Neural progenitor cell (in vitro differentiated cells): Measurements from ENCODE around the gene VAPB. TPM values are rescaled to one million over a fixed set of nuclear protein-coding genes. Genes with fewer than 3 reads are reported as not detected.

ENCODE experiments used
- DNase-seq: peaks from one replicate; pipeline ENCODE4 v3.0.0-alpha.2; 2016; ENCODE audit warnings: low spot score
- H2AFZ ChIP-seq: fragments of 200-600 bp; sonication (generic); replicated peaks from 2 replicates; pipeline ENCODE4 v1.6.1; 2016; ENCODE audit warnings: antibody characterized with exemption
- H3F3A ChIP-seq: fragments of 200-600 bp; sonication (generic); 2 replicates; pipeline ENCODE4 v1.6.1; 2016; ENCODE audit warnings: antibody characterized with exemption, low read depth
- H3K27ac ChIP-seq: fragments of 200-600 bp; sonication (generic); 2 replicates; pipeline ENCODE4 v1.5.1; 2016; ENCODE audit warnings: mild to moderate bottlenecking
- H3K27me3 ChIP-seq: fragments of 200-600 bp; sonication (generic); 2 replicates; pipeline ENCODE4 v1.6.1; 2016; ENCODE audit warnings: mild to moderate bottlenecking, moderate library complexity
- H3K36me3 ChIP-seq: fragments of 200-600 bp; sonication (generic); 2 replicates; pipeline ENCODE4 v1.5.1; 2016
- H3K4me1 ChIP-seq: fragments of 200-600 bp; sonication (generic); 2 replicates; pipeline ENCODE4 v1.6.1; 2016; ENCODE audit warnings: mixed run types
- H3K4me2 ChIP-seq: fragments of 200-600 bp; sonication (generic); 2 replicates; pipeline ENCODE4 v1.6.1; 2016
- H3K4me3 ChIP-seq: fragments of 200-600 bp; sonication (generic); 2 replicates; pipeline ENCODE4 v1.5.1; 2016
- H3K79me2 ChIP-seq: fragments of 200-600 bp; sonication (generic); 2 replicates; pipeline ENCODE4 v1.6.1; 2016; ENCODE audit warnings: low read depth
- H3K9ac ChIP-seq: fragments of 200-600 bp; sonication (generic); 2 replicates; pipeline ENCODE4 v1.6.1; 2016
- H3K9me3 ChIP-seq: fragments of 200-600 bp; sonication (generic); 2 replicates; pipeline ENCODE4 v1.5.1; 2016; ENCODE audit warnings: low read depth
- H4K20me1 ChIP-seq: fragments of 200-600 bp; sonication (generic); 2 replicates; pipeline ENCODE4 v1.6.1; 2016; ENCODE audit warnings: low read depth
- H3K27ac Mint-ChIP-seq: 3 replicates; pipeline ENCODE4 v1.8.0; 2021; ENCODE audit warnings: mixed read lengths
- H3K27me3 Mint-ChIP-seq: 2 replicates; pipeline ENCODE4 v1.8.0; 2022; ENCODE audit warnings: low read depth, mild to moderate bottlenecking, inconsistent platforms, moderate library complexity, mixed read lengths; ENCODE audit not compliant: insufficient read depth
- H3K36me3 Mint-ChIP-seq: 3 replicates; pipeline ENCODE4 v1.8.0; 2021; ENCODE audit warnings: mixed read lengths
- H3K4me1 Mint-ChIP-seq: 3 replicates; pipeline ENCODE4 v1.8.0; 2021; ENCODE audit warnings: mixed read lengths
- H3K4me3 Mint-ChIP-seq: 3 replicates; pipeline ENCODE4 v1.8.0; 2021; ENCODE audit warnings: mild to moderate bottlenecking, moderate library complexity, mixed read lengths
- H3K9me3 Mint-ChIP-seq: 3 replicates; pipeline ENCODE4 v1.8.0; 2020; ENCODE audit warnings: mixed read lengths
- CTCF ChIP-seq: fragments of 200-600 bp; sonication (generic); IDR thresholded peaks from 2 replicates; pipeline ENCODE4 v1.5.1; 2017; ENCODE audit warnings: antibody characterized with exemption, mild to moderate bottlenecking
- EZH2 ChIP-seq: fragments of 200-600 bp; sonication (generic); IDR thresholded peaks from 2 replicates; pipeline ENCODE4 v1.6.1; 2017; ENCODE audit warnings: antibody characterized with exemption, mild to moderate bottlenecking, moderate library complexity
- EZH2phosphoT487 ChIP-seq: fragments of 200-600 bp; sonication (generic); IDR thresholded peaks from 2 replicates; pipeline ENCODE4 v1.6.1; 2017; ENCODE audit warnings: antibody characterized with exemption
- total RNA-seq: library from RNA; depleted of rRNA; stranded (reverse); fragments of >200 nt; gene quantifications from 2 replicates; pipeline ENCODE4 v1.2.3, GENCODE V29; 2015; ENCODE audit warnings: low replicate concordance

The VAPB gene
- total RNA-seq, 1 donor from 2014 or later: 31.9 TPM

- no peaks in the 10 kb centered on the region for H3F3A ChIP-seq
- no peaks in the 10 kb centered on the region for H3K9me3 ChIP-seq
- no peak overlapping the region for H3K27ac ChIP-seq
- no peak overlapping the region for H3K4me2 ChIP-seq
- Mint-ChIP-seq H3K27me3 (no peaks in the 10 kb centered on the region), H3K4me3 (no peak overlapping the region), H3K27ac (no peak overlapping the region), H3K9me3 (peaks cover 11% of the 10 kb centered on the region), H3K4me1 (no peaks in the 10 kb centered on the region), H3K36me3 (peaks cover 23% of the 10 kb centered on the region)
- H3K36me3 ChIP-seq: no peaks in the 10 kb centered on the region
- H4K20me1 ChIP-seq: peaks cover 91% of the 10 kb centered on the region
- no peak overlapping the region for H2AFZ ChIP-seq
- H3K27me3 ChIP-seq: no peaks in the 10 kb centered on the region
- H3K9ac ChIP-seq: no peak overlapping the region
- no peak for DNase-seq
- no peak overlapping the region for H3K4me3 ChIP-seq
- H3K79me2 ChIP-seq: peaks cover 100% of the 10 kb centered on the region
- TF ChIP-seq EZH2phosphoT487: no peak
- TF ChIP-seq CTCF: no peak
- TF ChIP-seq EZH2: no peak
- H3K4me1 ChIP-seq: peaks cover 5% of the 10 kb centered on the region
These were observed 13.3 kb downstream of the VAPB start for GRCh38 chr20:58402305-58402704.

- no peaks in the 10 kb centered on the region for H3K4me1 Mint-ChIP-seq
- no peaks in the 10 kb centered on the region for H3K9me3 ChIP-seq
- no peak overlapping the region for H3K27ac Mint-ChIP-seq
- peaks cover 11% of the 10 kb centered on the region for H3K9me3 Mint-ChIP-seq
- H3K27me3 ChIP-seq: no peaks in the 10 kb centered on the region
- H3K27ac ChIP-seq: no peak overlapping the region
- H3K27me3 Mint-ChIP-seq: no peaks in the 10 kb centered on the region
- H3K4me3 Mint-ChIP-seq: no peak overlapping the region
- DNase-seq: no peak
- no peak overlapping the region for H3K9ac ChIP-seq
- peaks cover 9% of the 10 kb centered on the region for H3K4me1 ChIP-seq
- TF ChIP-seq EZH2: no peak
- H3F3A ChIP-seq: peaks cover 3% of the 10 kb centered on the region
- peaks cover 18% of the 10 kb centered on the region for H3K36me3 Mint-ChIP-seq
- H4K20me1 ChIP-seq: peaks cover 95% of the 10 kb centered on the region
- H3K36me3 ChIP-seq: no peaks in the 10 kb centered on the region
- H3K4me3 ChIP-seq: no peak overlapping the region
- H3K79me2 ChIP-seq: peaks cover 100% of the 10 kb centered on the region
- no peak overlapping the region for H2AFZ ChIP-seq
- H3K4me2 ChIP-seq: no peak overlapping the region
These were observed 13.8 kb downstream of the VAPB start for GRCh38 chr20:58402827-58403226.

GRCh38 chr20:58403272-58403671, 14.2 kb downstream of the VAPB start:
- peaks cover 7% of the 10 kb centered on the region for H3F3A ChIP-seq
- no peak overlapping the region for H3K4me3 ChIP-seq
- no peaks in the 10 kb centered on the region for H3K27me3 ChIP-seq
- no peak overlapping the region for H3K27ac ChIP-seq
- H3K4me1 ChIP-seq: peaks cover 13% of the 10 kb centered on the region
- TF ChIP-seq EZH2phosphoT487 (no peak), EZH2 (no peak), CTCF (no peak)
- Mint-ChIP-seq H3K27me3 (no peaks in the 10 kb centered on the region), H3K27ac (no peak overlapping the region), H3K9me3 (peaks cover 7% of the 10 kb centered on the region), H3K4me1 (no peaks in the 10 kb centered on the region), H3K36me3 (peaks cover 16% of the 10 kb centered on the region), H3K4me3 (no peak overlapping the region)
- no peak overlapping the region for H2AFZ ChIP-seq
- peaks cover 95% of the 10 kb centered on the region for H4K20me1 ChIP-seq
- no peaks in the 10 kb centered on the region for H3K36me3 ChIP-seq
- no peak for DNase-seq
- H3K79me2 ChIP-seq: peaks cover 100% of the 10 kb centered on the region
- no peaks in the 10 kb centered on the region for H3K9me3 ChIP-seq
- H3K9ac ChIP-seq: no peak overlapping the region
- H3K4me2 ChIP-seq: no peak overlapping the region

GRCh38 chr20:58405504-58406291, 16.7 kb downstream of the VAPB start:
- H3K4me3 Mint-ChIP-seq: no peak overlapping the region
- no peak overlapping the region for H3K27ac Mint-ChIP-seq
- peaks cover 7% of the 10 kb centered on the region for H3F3A ChIP-seq
- peaks cover 2% of the 10 kb centered on the region for H3K9me3 Mint-ChIP-seq
- peaks cover 2% of the 10 kb centered on the region for H3K4me1 Mint-ChIP-seq
- peaks cover 21% of the 10 kb centered on the region for H3K4me1 ChIP-seq
- peaks cover 82% of the 10 kb centered on the region for H4K20me1 ChIP-seq
- no peak overlapping the region for H3K4me2 ChIP-seq
- DNase-seq: no peak
- peaks cover 100% of the 10 kb centered on the region for H3K79me2 ChIP-seq
- H2AFZ ChIP-seq: no peak overlapping the region
- no peaks in the 10 kb centered on the region for H3K9me3 ChIP-seq
- no peak overlapping the region for H3K4me3 ChIP-seq
- no peak overlapping the region for H3K27ac ChIP-seq
- H3K36me3 Mint-ChIP-seq: peaks cover 10% of the 10 kb centered on the region
- no peak for TF ChIP-seq EZH2phosphoT487
- no peak for TF ChIP-seq CTCF
- no peak for TF ChIP-seq EZH2
- H3K27me3 ChIP-seq: no peaks in the 10 kb centered on the region
- no peaks in the 10 kb centered on the region for H3K27me3 Mint-ChIP-seq
- no peak overlapping the region for H3K9ac ChIP-seq
- no peaks in the 10 kb centered on the region for H3K36me3 ChIP-seq
